ENCODE results near the gene SLC25A14. TPM values are rescaled to one million over a fixed set of nuclear protein-coding genes. Genes with fewer than 3 reads are reported as not detected.
"Not testable (repeated sequence)": the region's sequence is repeated elsewhere in the genome, so short reads cannot be mapped to it uniquely, and the experiment has no call there.

SLC25A14 gene
- total RNA-seq, 1 donor from 2014 or later = 14.9 TPM

DNA sequence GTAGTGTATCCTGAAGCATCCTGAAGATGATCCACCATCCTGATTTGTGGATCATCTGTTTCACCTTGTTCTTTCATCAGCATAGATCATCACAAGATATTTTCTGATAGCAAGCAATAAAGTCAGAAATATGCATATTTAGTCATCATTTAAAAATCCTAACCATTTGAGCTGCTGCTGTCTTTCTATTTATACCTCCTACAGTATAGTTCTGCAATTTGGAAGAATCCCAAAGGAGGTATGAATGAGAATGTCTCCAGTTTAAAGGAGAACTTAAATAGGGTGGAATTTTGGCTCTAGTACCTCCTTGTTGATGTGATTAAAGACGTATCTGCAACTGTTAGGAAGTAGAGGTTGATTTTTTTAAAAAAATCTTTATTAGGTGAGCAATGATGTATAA is 7.6 kb downstream of the SLC25A14 start:
- TF ChIP-seq, protein P1, sequence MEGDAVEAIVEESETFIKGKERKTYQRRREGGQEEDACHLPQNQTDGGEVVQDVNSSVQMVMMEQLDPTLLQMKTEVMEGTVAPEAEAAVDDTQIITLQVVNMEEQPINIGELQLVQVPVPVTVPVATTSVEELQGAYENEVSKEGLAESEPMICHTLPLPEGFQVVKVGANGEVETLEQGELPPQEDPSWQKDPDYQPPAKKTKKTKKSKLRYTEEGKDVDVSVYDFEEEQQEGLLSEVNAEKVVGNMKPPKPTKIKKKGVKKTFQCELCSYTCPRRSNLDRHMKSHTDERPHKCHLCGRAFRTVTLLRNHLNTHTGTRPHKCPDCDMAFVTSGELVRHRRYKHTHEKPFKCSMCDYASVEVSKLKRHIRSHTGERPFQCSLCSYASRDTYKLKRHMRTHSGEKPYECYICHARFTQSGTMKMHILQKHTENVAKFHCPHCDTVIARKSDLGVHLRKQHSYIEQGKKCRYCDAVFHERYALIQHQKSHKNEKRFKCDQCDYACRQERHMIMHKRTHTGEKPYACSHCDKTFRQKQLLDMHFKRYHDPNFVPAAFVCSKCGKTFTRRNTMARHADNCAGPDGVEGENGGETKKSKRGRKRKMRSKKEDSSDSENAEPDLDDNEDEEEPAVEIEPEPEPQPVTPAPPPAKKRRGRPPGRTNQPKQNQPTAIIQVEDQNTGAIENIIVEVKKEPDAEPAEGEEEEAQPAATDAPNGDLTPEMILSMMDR (IDR thresholded peaks at IDR 0.05) = no peak
- intact Hi-C loops (cut with DNase I) = no loop called here
- no peaks in the 10 kb centered on the region for H3K27me3 ChIP-seq
- H3K36me3 ChIP-seq = no peaks in the 10 kb centered on the region
- H3K9me3 ChIP-seq = no peaks in the 10 kb centered on the region
- no peak overlapping the region for H3K27ac ChIP-seq
- H3K4me3 ChIP-seq = no peak overlapping the region
- no peaks in the 10 kb centered on the region for H3K4me1 ChIP-seq
- no peak for DNase-seq (ENCODE audit: low spot score in 2 of 2)

DNA sequence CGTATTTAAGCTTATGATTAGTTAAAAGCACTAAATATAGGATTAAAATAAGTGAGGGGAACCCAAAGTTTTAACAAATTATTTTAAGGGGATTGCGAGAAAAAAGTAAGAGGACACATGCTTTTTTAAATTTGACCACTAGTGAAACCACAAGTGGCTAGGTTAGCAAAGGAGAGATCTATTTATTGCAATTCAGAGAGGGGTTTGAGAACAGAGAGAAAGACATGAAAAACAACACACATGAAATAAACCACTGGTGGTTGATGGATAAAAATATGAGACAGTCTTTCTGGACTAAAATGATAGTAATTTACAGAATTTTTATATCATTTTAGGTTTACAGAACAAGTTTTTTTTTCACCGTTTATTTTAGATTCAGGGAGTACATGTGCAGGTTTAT is 11.8 kb downstream of the SLC25A14 start:
- TF ChIP-seq, protein P1 (IDR thresholded peaks at IDR 0.05) = no peak
- no peaks in the 10 kb centered on the region for H3K27me3 ChIP-seq

DNA sequence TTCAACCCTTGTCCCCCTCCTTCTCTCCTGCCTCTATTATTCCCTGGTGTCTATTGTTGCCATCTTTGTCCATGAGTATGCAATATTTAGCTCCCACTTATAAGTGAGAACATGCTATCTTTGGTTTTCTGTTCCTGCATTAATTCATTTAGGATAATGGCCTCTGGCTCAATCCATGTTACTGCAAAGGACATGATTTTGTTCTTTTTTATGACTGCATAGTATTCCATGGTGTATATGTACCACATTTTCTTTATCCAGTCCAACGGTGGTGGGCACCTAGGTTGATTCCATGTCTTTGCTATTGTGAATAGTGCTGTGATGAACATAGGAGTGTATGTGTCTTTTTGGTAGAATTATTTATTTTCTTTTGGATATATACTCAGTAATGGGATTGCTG is 12.3 kb downstream of the SLC25A14 start:
- H3K4me3 ChIP-seq; H3K4me1 ChIP-seq; H3K27ac ChIP-seq; intact Hi-C loops (cut with DNase I); H3K36me3 ChIP-seq; DNase-seq (ENCODE audit: low spot score in 2 of 2); H3K27me3 ChIP-seq; H3K9me3 ChIP-seq: not testable (repeated sequence)

More for the DNA sequence above, 11.8 kb downstream of the SLC25A14 start:
- no peaks in the 10 kb centered on the region for H3K4me1 ChIP-seq
- H3K4me3 ChIP-seq = no peak overlapping the region
- DNase-seq (ENCODE audit: low spot score in 2 of 2) = no peak
- H3K36me3 ChIP-seq = no peaks in the 10 kb centered on the region
- H3K27ac ChIP-seq = no peak overlapping the region
- H3K9me3 ChIP-seq = no peaks in the 10 kb centered on the region
- intact Hi-C loops (cut with DNase I) = no loop called here

DNA sequence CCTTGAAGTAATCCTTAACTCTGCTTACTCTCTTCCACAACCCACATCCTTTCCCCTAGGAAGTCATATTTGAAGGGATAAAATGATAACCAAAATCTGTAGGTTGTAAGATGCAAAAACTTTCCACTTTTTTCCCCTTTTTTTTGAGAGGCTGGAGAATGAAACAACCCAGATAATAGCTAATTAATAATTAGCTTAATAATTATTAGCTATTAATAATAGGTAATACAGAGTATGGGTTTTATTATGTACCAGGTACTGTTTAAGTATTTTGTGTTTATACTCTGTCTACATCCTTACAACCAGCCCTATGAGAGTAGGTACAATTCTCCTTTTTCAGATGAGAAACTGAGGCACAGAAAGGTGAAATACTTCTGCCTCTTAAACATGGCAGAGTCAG is 36.4 kb downstream of the SLC25A14 start:
- no peaks in the 10 kb centered on the region for H3K4me1 ChIP-seq
- TF ChIP-seq, protein P1 (IDR thresholded peaks at IDR 0.05) = no peak
- no peak overlapping the region for H3K27ac ChIP-seq
- H3K4me3 ChIP-seq = no peak overlapping the region
- intact Hi-C loops (cut with DNase I) = no loop called here
- DNase-seq (ENCODE audit: low spot score in 2 of 2) = no peak
- H3K27me3 ChIP-seq = no peaks in the 10 kb centered on the region
- H3K36me3 ChIP-seq = no peaks in the 10 kb centered on the region
- H3K9me3 ChIP-seq = no peaks in the 10 kb centered on the region

DNA sequence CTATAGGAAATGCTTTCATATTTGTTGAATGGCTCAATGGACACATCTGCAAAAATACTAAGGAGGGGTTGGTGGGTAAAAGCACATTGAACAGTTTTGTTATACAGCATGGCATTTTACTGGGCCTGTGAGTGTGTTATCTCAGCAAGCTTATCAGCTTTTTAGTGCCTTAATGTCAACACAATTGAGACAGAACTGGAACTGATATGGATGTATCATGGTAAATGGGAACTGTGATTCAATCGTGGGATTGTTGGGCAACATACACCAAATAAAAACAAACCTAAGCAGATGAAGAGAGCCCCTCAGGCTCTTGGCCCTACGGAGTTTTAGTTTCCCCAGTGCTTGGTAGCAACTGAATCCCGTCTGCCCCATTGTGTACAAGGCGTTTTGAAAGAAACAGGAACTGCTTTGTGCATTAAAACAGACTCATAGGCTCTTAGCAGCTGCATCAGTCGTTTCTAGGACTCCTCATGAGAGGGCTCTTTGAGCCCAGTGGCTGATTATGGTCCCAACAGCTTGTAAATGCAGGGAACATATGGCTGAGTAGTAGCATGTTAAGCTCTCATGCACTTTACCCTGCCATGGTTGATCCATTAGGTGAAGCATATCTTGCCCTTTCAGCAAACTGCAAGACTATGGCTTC is 38.4 kb downstream of the SLC25A14 start:
- Histone ChIP-seq H3K4me3 (no peak overlapping the region), H3K36me3 (no peaks in the 10 kb centered on the region), H3K27me3 (peaks cover 6% of the 10 kb centered on the region), H3K4me1 (no peaks in the 10 kb centered on the region), H3K27ac (no peak overlapping the region), H3K9me3 (no peaks in the 10 kb centered on the region)
- no peak for DNase-seq (ENCODE audit: low spot score in 2 of 2)
- intact Hi-C loops (cut with DNase I) = no loop called here
- TF ChIP-seq, protein P1 (IDR thresholded peaks at IDR 0.05) = no peak

DNA sequence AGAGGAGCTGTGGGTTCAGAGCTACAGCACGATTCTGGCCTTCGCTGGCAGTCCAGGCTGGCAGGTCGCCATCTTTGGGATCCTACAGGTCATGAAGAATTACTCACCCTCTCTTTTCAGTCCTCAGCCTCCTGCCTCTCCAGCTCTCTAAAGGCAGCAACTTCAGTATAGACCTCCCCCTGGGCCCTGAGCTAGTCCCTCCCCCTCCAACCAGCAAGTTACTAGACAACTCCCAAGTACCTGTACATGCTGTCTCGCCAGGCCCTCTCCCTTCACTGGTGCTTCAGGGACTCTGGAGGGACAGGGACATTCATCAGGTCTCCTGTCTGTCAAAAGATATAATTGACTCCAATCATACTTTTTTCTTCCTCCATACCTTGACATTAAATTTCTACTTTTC is 45.8 kb downstream of the SLC25A14 start, which contains the start of gene GPR119:
Gene GPR119, minus strand, starts transcription at position 155 of the 400 bp plus-strand sequence. CDS start 227 bp downstream, outside the sequence.
- Histone ChIP-seq H3K4me3 (no peak within 1 kb of the TSS), H3K36me3 (no peaks in the 10 kb centered on the region), H3K27ac (no peak within 1 kb of the TSS), H3K9me3 (no peaks in the 10 kb centered on the region), H3K27me3 (peaks cover 6% of the 10 kb centered on the region), H3K4me1 (no peaks in the 10 kb centered on the region)
- no peak for DNase-seq (ENCODE audit: low spot score in 2 of 2)
- intact Hi-C loops (cut with DNase I) = no loop called here
- TF ChIP-seq, protein P1 (IDR thresholded peaks at IDR 0.05) = no peak

Measured in ascending aorta (tissue), 2 donors.